Colonic mucosa (tissue), 4 donors: ENCODE data around the gene UBE2L6. TPM values are rescaled to one million over a fixed set of nuclear protein-coding genes. Genes with fewer than 3 reads are reported as not detected.

ENCODE experiments used
- DNase-seq: peaks from one replicate; pipeline ENCODE4 v3.0.0-alpha.2; 2020
- H3K27ac ChIP-seq: fragments of 200-600 bp; one replicate; pipeline ENCODE4 v1.8.0; 2021
- H3K27me3 ChIP-seq: fragments of 200-600 bp; one replicate; pipeline ENCODE4 v1.8.0; 2021
- H3K36me3 ChIP-seq: fragments of 200-600 bp; one replicate; pipeline ENCODE4 v1.8.0; 2021
- H3K4me1 ChIP-seq: fragments of 200-600 bp; one replicate; pipeline ENCODE4 v1.8.0; 2021; ENCODE audit warnings: mild to moderate bottlenecking
- H3K4me3 ChIP-seq: fragments of 200-600 bp; one replicate; pipeline ENCODE4 v1.8.0; 2021
- H3K9ac ChIP-seq, 2 donors: one replicate each; pipeline ENCODE4 v1.7.0; 2013; ENCODE audit warnings: control low read depth in 2 of 2, low read depth in 2 of 2, low read length in 2 of 2
- H3K9me3 ChIP-seq: fragments of 200-600 bp; one replicate; pipeline ENCODE4 v1.8.0; 2021
- intact Hi-C: fragments of 100-400 bp; cut with DNase I; formaldehyde crosslinking; loops from one replicate; pipeline ENCODE4 v1.14.1; 2022
- total RNA-seq, 2 donors: library from RNA; stranded (reverse); fragmentation: NEBNext Ultra II Directional in 1 of 2; extraction: Animal tissue kit (Norgen Biotek cat#: 25700) in 1 of 2; gene quantifications; one replicate each; pipeline ENCODE4 v1.2.1, GENCODE V29; 2021
- TF ChIP-seq, protein P1 (sequence below): fragments of 200-600 bp; IDR thresholded peaks from one replicate; pipeline ENCODE4 v1.8.0; 2022; ENCODE audit warnings: antibody characterized with exemption, mild to moderate bottlenecking
- donor health status: healthy.
- donor health status: DM: no; HTN: no; CAD: no.
- donor health status: DM: no; HTN: no; CAD: no.

UBE2L6 gene
- total RNA-seq, 2 donors from 2014 or later, result 28.3 to 35.3 TPM

- no peaks in the 10 kb centered on the region for H3K9me3 ChIP-seq
- no peak overlapping the region for H3K9ac ChIP-seq
- DNase-seq, result no peak
- TF ChIP-seq, protein P1, sequence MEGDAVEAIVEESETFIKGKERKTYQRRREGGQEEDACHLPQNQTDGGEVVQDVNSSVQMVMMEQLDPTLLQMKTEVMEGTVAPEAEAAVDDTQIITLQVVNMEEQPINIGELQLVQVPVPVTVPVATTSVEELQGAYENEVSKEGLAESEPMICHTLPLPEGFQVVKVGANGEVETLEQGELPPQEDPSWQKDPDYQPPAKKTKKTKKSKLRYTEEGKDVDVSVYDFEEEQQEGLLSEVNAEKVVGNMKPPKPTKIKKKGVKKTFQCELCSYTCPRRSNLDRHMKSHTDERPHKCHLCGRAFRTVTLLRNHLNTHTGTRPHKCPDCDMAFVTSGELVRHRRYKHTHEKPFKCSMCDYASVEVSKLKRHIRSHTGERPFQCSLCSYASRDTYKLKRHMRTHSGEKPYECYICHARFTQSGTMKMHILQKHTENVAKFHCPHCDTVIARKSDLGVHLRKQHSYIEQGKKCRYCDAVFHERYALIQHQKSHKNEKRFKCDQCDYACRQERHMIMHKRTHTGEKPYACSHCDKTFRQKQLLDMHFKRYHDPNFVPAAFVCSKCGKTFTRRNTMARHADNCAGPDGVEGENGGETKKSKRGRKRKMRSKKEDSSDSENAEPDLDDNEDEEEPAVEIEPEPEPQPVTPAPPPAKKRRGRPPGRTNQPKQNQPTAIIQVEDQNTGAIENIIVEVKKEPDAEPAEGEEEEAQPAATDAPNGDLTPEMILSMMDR, result no peak
- no peak overlapping the region for H3K4me3 ChIP-seq
- no peaks in the 10 kb centered on the region for H3K27me3 ChIP-seq
- peaks cover 7% of the 10 kb centered on the region for H3K36me3 ChIP-seq
- no peak overlapping the region for H3K27ac ChIP-seq
- intact Hi-C loops, result no loop called here
- H3K4me1 ChIP-seq, result no peaks in the 10 kb centered on the region
These were observed 12.1 kb downstream of the UBE2L6 start for GRCh38 chr11:57555393-57555792.

DNA sequence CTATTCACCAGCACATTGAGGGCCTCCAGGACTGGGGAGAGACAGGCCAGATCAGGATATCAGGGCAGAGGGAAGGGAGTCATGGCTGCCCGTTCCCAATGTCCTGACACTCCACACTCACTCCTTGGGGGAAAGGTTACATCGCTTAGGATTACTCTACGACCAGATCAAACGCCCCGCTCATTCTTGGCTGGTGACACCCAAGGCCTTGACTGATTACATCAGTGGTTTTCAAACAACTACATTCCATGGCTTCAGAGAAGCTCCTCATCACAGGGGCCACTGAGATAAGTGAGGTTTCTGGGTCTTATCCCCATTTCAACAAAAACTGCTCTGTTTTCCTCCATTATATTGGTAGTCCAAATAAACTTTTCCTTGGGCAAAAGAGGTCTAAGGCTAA, 15.0 kb downstream of the UBE2L6 start:
- Histone ChIP-seq H3K9me3 (no peaks in the 10 kb centered on the region), H3K4me1 (no peaks in the 10 kb centered on the region), H3K9ac (no peak overlapping the region), H3K27me3 (no peaks in the 10 kb centered on the region), H3K36me3 (peaks cover 7% of the 10 kb centered on the region), H3K4me3 (no peak overlapping the region), H3K27ac (no peak overlapping the region)
- TF ChIP-seq, protein P1, result no peak
- intact Hi-C loops, result no loop called here
- no peak for DNase-seq

GRCh38 chr11:57551941-57552340, 15.5 kb downstream of the UBE2L6 start:
- DNase-seq, result no peak
- H3K4me1 ChIP-seq, result no peaks in the 10 kb centered on the region
- intact Hi-C loops, result no loop called here
- no peaks in the 10 kb centered on the region for H3K27me3 ChIP-seq
- no peaks in the 10 kb centered on the region for H3K9me3 ChIP-seq
- no peak overlapping the region for H3K27ac ChIP-seq
- no peak overlapping the region for H3K4me3 ChIP-seq
- H3K36me3 ChIP-seq, result peaks cover 7% of the 10 kb centered on the region
- H3K9ac ChIP-seq, result no peak overlapping the region
- TF ChIP-seq, protein P1, result no peak

GRCh38 chr11:57549983-57550382, 17.5 kb downstream of the UBE2L6 start:
- H3K36me3 ChIP-seq, result peaks cover 7% of the 10 kb centered on the region
- H3K4me3 ChIP-seq, result no peak overlapping the region
- H3K9me3 ChIP-seq, result no peaks in the 10 kb centered on the region
- DNase-seq, result no peak
- no peak overlapping the region for H3K27ac ChIP-seq
- TF ChIP-seq, protein P1, result no peak
- no peaks in the 10 kb centered on the region for H3K4me1 ChIP-seq
- H3K27me3 ChIP-seq, result no peaks in the 10 kb centered on the region
- no peak overlapping the region for H3K9ac ChIP-seq
- intact Hi-C loops, result no loop called here

DNA sequence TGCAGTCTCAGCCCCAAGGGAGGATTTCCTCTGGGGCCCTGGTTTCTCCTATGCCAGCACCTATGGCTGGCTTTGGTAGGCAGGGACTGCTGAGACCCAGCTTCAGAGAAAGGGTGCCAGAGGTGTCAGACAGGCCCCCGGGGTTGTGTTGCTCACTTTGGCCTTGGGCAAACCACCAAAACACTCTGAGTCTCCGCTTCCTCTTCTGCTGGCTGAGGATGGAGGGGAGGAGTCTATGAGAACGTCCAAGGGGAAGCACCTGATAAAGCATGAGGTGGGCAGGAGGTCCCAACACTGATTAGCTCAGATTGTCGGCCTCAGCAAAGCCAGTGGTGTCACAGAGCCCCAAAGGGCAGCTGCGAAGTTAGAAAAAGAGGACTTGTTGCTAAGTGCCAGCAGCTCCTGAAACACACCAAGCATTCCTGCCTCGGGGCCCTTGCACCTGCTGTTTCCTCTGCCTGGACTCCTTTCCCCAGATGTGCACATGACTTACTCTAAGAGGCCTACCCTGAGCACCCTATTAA, 19.6 kb downstream of the UBE2L6 start:
- no peaks in the 10 kb centered on the region for H3K27me3 ChIP-seq
- peaks cover 3% of the 10 kb centered on the region for H3K36me3 ChIP-seq
- no peaks in the 10 kb centered on the region for H3K9me3 ChIP-seq
- DNase-seq, result no peak
- no peak overlapping the region for H3K27ac ChIP-seq
- intact Hi-C loops, result no loop called here
- TF ChIP-seq, protein P1, result no peak
- H3K9ac ChIP-seq, result no peak overlapping the region
- H3K4me3 ChIP-seq, result no peak overlapping the region
- no peaks in the 10 kb centered on the region for H3K4me1 ChIP-seq
